H1 (cell line): ENCODE results near the gene DTX3. TPM values are rescaled to one million over a fixed set of nuclear protein-coding genes. Genes with fewer than 3 reads are reported as not detected.

Experiments used
- JUN ChIP-seq: IDR thresholded peaks from 2 replicates; pipeline ENCODE4 v1.6.1; 2011; ENCODE audit warnings: low read depth, mild to moderate bottlenecking, improper control_type of control experiment, low read length
- POU5F1 ChIP-seq: IDR thresholded peaks from 2 replicates; pipeline ENCODE4 v1.6.1; 2011; ENCODE audit warnings: low read depth, mild to moderate bottlenecking, low read length, moderate library complexity
- RNF2 ChIP-seq: fragments of 200-900, 300-1000 bp; sonication (generic); IDR thresholded peaks from 2 replicates; pipeline ENCODE4 v1.7.1; 2016; ENCODE audit warnings: borderline replicate concordance, low read depth, mild to moderate bottlenecking, antibody characterized with exemption, low read length; ENCODE audit not compliant: poor library complexity, severe bottlenecking; ENCODE audit errors: missing control alignments
- SRF ChIP-seq: IDR thresholded peaks from 2 replicates; pipeline ENCODE4 v1.6.1; 2011; ENCODE audit warnings: mild to moderate bottlenecking, low read depth, low read length, moderate library complexity
- polyA plus RNA-seq, 7 experiments: library from polyadenylated mRNA; depleted of rRNA in 3 of 7; stranded (reverse) in 5 of 7; unstranded in 2 of 7; fragments of >200 nt in 5 of 7; fragments of 200-250 nt in 2 of 7; gene quantifications; 1 replicate in 5 of 7; 2 replicates in 1 of 7; 4 replicates in 1 of 7; pipeline versions ENCODE4 v1.2.1 to v1.2.3, GENCODE V29; 2011 to 2013; ENCODE audit warnings: missing spikeins in 2 of 7, mixed read lengths in 2 of 7
- total RNA-seq: library from RNA; stranded (reverse); fragmentation: NEBNext Ultra II Directional; extraction: Animal tissue kit (Norgen Biotek cat#: 25700); gene quantifications from 2 replicates; pipeline ENCODE4 v1.2.1, GENCODE V29; 2021
- TF ChIP-seq, protein P1 (sequence below): fragments of 300-600 bp; sonication (generic); IDR thresholded peaks from 2 replicates; pipeline ENCODE4 v1.7.1; 2012; ENCODE audit warnings: low read length, moderate library complexity, mild to moderate bottlenecking, inconsistent platforms; ENCODE audit not compliant: insufficient replicate concordance
- TF ChIP-seq, protein P2 (sequence below), 3 experiments: IDR thresholded peaks; 1 replicate in 2 of 3; 2 replicates in 1 of 3; pipeline versions ENCODE4 v1.5.1 to v1.6.1; 2011; ENCODE audit warnings: low read length in 3 of 3, mild to moderate bottlenecking in 3 of 3, inconsistent platforms in 2 of 3, low read depth in 1 of 3, moderate library complexity in 1 of 3; ENCODE audit not compliant: insufficient read depth in 1 of 3; ENCODE audit errors: control extremely low read depth in 1 of 3

DTX3 gene
- total and polyA plus RNA-seq, 2 of the 8 experiments (the other 6 are each of a cell fraction or from before 2014, with no cell fraction given), result 41.8 to 92.5 TPM

DNA sequence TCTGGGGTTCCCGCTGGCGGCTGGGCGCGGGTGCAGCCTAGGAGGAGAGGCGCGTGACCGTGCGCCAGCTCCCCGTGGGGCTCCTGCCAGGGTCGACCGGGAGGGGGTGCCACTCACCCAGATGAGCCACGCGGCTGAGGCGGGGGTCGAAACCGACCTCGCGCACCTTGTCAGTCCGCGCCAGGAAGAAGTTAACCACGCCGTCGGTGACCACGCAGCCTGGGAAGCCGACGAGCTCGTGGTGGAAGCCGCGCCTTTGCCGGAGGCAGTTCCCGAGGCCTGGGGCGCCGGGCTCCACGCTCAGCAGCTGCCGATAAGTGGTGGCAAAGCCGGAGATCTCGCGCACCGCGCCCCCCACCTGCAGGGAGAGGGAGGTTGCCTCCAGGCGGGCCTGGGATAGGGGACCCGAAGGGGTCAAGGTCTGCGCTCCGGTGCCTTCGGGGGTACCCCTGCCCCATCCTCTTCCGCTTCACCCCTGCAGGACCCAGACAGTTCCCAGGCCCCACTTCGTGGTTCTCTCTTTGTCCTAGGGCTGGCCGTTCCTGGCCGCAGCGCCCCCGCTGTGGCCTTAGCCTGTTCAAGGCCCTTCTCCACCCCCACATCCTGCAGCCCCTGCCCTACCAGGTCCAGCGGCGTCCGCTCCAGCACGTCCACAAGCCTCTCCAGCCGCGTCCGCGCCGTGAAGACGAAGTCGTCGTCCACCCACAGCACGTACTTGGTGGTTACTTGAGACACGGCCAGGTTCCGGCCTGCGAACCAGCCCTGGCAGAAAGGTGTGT lies 23.1 kb downstream of the DTX3 start (continued):
- TF ChIP-seq, protein P1, sequence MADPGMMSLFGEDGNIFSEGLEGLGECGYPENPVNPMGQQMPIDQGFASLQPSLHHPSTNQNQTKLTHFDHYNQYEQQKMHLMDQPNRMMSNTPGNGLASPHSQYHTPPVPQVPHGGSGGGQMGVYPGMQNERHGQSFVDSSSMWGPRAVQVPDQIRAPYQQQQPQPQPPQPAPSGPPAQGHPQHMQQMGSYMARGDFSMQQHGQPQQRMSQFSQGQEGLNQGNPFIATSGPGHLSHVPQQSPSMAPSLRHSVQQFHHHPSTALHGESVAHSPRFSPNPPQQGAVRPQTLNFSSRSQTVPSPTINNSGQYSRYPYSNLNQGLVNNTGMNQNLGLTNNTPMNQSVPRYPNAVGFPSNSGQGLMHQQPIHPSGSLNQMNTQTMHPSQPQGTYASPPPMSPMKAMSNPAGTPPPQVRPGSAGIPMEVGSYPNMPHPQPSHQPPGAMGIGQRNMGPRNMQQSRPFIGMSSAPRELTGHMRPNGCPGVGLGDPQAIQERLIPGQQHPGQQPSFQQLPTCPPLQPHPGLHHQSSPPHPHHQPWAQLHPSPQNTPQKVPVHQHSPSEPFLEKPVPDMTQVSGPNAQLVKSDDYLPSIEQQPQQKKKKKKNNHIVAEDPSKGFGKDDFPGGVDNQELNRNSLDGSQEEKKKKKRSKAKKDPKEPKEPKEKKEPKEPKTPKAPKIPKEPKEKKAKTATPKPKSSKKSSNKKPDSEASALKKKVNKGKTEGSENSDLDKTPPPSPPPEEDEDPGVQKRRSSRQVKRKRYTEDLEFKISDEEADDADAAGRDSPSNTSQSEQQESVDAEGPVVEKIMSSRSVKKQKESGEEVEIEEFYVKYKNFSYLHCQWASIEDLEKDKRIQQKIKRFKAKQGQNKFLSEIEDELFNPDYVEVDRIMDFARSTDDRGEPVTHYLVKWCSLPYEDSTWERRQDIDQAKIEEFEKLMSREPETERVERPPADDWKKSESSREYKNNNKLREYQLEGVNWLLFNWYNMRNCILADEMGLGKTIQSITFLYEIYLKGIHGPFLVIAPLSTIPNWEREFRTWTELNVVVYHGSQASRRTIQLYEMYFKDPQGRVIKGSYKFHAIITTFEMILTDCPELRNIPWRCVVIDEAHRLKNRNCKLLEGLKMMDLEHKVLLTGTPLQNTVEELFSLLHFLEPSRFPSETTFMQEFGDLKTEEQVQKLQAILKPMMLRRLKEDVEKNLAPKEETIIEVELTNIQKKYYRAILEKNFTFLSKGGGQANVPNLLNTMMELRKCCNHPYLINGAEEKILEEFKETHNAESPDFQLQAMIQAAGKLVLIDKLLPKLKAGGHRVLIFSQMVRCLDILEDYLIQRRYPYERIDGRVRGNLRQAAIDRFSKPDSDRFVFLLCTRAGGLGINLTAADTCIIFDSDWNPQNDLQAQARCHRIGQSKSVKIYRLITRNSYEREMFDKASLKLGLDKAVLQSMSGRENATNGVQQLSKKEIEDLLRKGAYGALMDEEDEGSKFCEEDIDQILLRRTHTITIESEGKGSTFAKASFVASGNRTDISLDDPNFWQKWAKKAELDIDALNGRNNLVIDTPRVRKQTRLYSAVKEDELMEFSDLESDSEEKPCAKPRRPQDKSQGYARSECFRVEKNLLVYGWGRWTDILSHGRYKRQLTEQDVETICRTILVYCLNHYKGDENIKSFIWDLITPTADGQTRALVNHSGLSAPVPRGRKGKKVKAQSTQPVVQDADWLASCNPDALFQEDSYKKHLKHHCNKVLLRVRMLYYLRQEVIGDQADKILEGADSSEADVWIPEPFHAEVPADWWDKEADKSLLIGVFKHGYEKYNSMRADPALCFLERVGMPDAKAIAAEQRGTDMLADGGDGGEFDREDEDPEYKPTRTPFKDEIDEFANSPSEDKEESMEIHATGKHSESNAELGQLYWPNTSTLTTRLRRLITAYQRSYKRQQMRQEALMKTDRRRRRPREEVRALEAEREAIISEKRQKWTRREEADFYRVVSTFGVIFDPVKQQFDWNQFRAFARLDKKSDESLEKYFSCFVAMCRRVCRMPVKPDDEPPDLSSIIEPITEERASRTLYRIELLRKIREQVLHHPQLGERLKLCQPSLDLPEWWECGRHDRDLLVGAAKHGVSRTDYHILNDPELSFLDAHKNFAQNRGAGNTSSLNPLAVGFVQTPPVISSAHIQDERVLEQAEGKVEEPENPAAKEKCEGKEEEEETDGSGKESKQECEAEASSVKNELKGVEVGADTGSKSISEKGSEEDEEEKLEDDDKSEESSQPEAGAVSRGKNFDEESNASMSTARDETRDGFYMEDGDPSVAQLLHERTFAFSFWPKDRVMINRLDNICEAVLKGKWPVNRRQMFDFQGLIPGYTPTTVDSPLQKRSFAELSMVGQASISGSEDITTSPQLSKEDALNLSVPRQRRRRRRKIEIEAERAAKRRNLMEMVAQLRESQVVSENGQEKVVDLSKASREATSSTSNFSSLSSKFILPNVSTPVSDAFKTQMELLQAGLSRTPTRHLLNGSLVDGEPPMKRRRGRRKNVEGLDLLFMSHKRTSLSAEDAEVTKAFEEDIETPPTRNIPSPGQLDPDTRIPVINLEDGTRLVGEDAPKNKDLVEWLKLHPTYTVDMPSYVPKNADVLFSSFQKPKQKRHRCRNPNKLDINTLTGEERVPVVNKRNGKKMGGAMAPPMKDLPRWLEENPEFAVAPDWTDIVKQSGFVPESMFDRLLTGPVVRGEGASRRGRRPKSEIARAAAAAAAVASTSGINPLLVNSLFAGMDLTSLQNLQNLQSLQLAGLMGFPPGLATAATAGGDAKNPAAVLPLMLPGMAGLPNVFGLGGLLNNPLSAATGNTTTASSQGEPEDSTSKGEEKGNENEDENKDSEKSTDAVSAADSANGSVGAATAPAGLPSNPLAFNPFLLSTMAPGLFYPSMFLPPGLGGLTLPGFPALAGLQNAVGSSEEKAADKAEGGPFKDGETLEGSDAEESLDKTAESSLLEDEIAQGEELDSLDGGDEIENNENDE, result no peak
- TF ChIP-seq JUN, result no peak
- TF ChIP-seq SRF, result no peak
- peak; percentile 51 for TF ChIP-seq RNF2
- TF ChIP-seq, protein P2, sequence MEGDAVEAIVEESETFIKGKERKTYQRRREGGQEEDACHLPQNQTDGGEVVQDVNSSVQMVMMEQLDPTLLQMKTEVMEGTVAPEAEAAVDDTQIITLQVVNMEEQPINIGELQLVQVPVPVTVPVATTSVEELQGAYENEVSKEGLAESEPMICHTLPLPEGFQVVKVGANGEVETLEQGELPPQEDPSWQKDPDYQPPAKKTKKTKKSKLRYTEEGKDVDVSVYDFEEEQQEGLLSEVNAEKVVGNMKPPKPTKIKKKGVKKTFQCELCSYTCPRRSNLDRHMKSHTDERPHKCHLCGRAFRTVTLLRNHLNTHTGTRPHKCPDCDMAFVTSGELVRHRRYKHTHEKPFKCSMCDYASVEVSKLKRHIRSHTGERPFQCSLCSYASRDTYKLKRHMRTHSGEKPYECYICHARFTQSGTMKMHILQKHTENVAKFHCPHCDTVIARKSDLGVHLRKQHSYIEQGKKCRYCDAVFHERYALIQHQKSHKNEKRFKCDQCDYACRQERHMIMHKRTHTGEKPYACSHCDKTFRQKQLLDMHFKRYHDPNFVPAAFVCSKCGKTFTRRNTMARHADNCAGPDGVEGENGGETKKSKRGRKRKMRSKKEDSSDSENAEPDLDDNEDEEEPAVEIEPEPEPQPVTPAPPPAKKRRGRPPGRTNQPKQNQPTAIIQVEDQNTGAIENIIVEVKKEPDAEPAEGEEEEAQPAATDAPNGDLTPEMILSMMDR (IDR thresholded peaks at IDR 0.05; ENCODE audit: control extremely low read depth in 1 of 3, insufficient read depth in 1 of 3, low read depth in 1 of 3, low read length in 3 of 3), result peak in 2 of 3 experiments; percentile 35 to 37; a peak in 3 of 4 replicates
- no peak for TF ChIP-seq POU5F1
